T47D (cell line): Measurements from ENCODE around the gene RETREG3.
"Not testable (repeated sequence)": the region's sequence is repeated elsewhere in the genome, so short reads cannot be mapped to it uniquely, and the experiment has no call there.

ENCODE experiments used
- DNase-seq, 2 experiments: peaks; one replicate each; pipeline versions ENCODE4 v3.0.0 to v3.0.0-alpha.2; 2011 to 2012; ENCODE audit warnings: low read depth in 1 of 2, low spot score in 1 of 2
- JUND ChIP-seq: IDR thresholded peaks from 2 replicates; pipeline ENCODE4 v1.6.1; 2012; ENCODE audit warnings: low read depth
- in situ Hi-C: cut with HindIII; loops from 2 replicates; pipeline ENCODE4 v1.10.0; 2016; ENCODE audit warnings: low sequenced_read_pairs, low pct_unique_long_range_greater_than_20kb

The RETREG3 gene

GRCh38 chr17:42562388-42563142 lies 46.6 kb downstream of the RETREG3 start:
- peak in 1 of 2 experiments; percentile 35 for DNase-seq
- in situ Hi-C loops, result no loop called here

GRCh38 chr17:42561897-42562387 lies 47.2 kb downstream of the RETREG3 start, which contains the start of gene COASY:
Gene COASY, plus strand, starts transcription at chr17:42562148. Its CDS starts 475 bp downstream, at chr17:42562623.
- TF ChIP-seq JUND, result no peak
- peak; percentile 97 to 99 for DNase-seq
- in situ Hi-C loops, result no loop called here

More at GRCh38 chr17:42562388-42563142, 46.6 kb downstream of the RETREG3 start:
- TF ChIP-seq JUND, result no peak

GRCh38 chr17:42560246-42560645 lies 48.9 kb downstream of the RETREG3 start:
- in situ Hi-C loops, result no loop called here

GRCh38 chr17:42559075-42559474 lies 50.1 kb downstream of the RETREG3 start:
- no peak for DNase-seq
- no peak for TF ChIP-seq JUND
- in situ Hi-C loops, result no loop called here

More at GRCh38 chr17:42560246-42560645, 48.9 kb downstream of the RETREG3 start:
- TF ChIP-seq JUND, result no peak
- DNase-seq, result no peak

GRCh38 chr17:42555961-42556617 lies 53.1 kb downstream of the RETREG3 start:
- in situ Hi-C loops, DNase-seq: not testable (repeated sequence)

- in situ Hi-C loops, result no loop called here
- DNase-seq, result no peak
- TF ChIP-seq JUND, result no peak
These were observed 54.0 kb downstream of the RETREG3 start for GRCh38 chr17:42555122-42555622.

- no peak for TF ChIP-seq JUND
- in situ Hi-C loops, result no loop called here
- peak; percentile 77 to 84 for DNase-seq
These were observed 54.7 kb downstream of the RETREG3 start for GRCh38 chr17:42554250-42555121.

GRCh38 chr17:42553866-42554249 lies 55.3 kb downstream of the RETREG3 start:
- peak in 1 of 2 experiments; percentile 84 for DNase-seq

GRCh38 chr17:42553161-42553818 lies 55.9 kb downstream of the RETREG3 start:
- no peak for TF ChIP-seq JUND
- in situ Hi-C loops, result no loop called here
- peak in 1 of 2 experiments; percentile 84 for DNase-seq

More at GRCh38 chr17:42553866-42554249, 55.3 kb downstream of the RETREG3 start:
- in situ Hi-C loops, result no loop called here
- no peak for TF ChIP-seq JUND

- DNase-seq, in situ Hi-C loops: not testable (repeated sequence)
These were observed 56.4 kb downstream of the RETREG3 start, which contains the start of gene HSD17B1 for GRCh38 chr17:42552736-42553135. Gene HSD17B1, plus strand, starts transcription at chr17:42552923. Its CDS starts 11 bp downstream, at chr17:42552934.

GRCh38 chr17:42548993-42549755 lies 60.0 kb downstream of the RETREG3 start:
- DNase-seq, result no peak
- no peak for TF ChIP-seq JUND
- in situ Hi-C loops, result no loop called here
